AG04449 (cell line): ENCODE measurements around the gene CSNK2A1.

Experiments used
- CTCF ChIA-PET: fragments of 350-600 bp; formaldehyde crosslinking; extraction: SDS; loops from one replicate; lab custom pipeline; 2021; ENCODE audit warnings: antibody characterized with exemption; lab: Yijun Ruan, JAX
- POLR2A ChIA-PET: fragments of 400-600, 350-600 bp; formaldehyde crosslinking; extraction: SDS; loops from one replicate; lab custom pipeline; 2020; ENCODE audit warnings: antibody characterized with exemption, inconsistent platforms; lab: Yijun Ruan, JAX
- DNase-seq: peaks from one replicate; pipeline ENCODE4 v3.0.0-alpha.2; 2010; ENCODE audit warnings: low read depth, low spot score
- H3K4me3 ChIP-seq: 2 replicates; pipeline ENCODE4 v1.5.1; 2011; ENCODE audit warnings: low read depth, mild to moderate bottlenecking, control low read depth, low read length
- CTCF ChIP-seq: IDR thresholded peaks from one replicate; pipeline ENCODE4 v1.5.1; 2011; ENCODE audit warnings: mild to moderate bottlenecking, moderate library complexity, low read length, control low read depth, inconsistent platforms; ENCODE audit not compliant: insufficient read depth; ENCODE audit errors: missing control alignments

Gene CSNK2A1

GRCh38 chr20:440636-441035 lies 103.0 kb downstream of the CSNK2A1 start:
- DNase-seq: no peak
- CTCF ChIA-PET: no interaction called here
- H3K4me3 ChIP-seq: no peak overlapping the region
- no peak for TF ChIP-seq CTCF
- POLR2A ChIA-PET: interaction anchor here (0.6 kb wide), 1 partner anchor 16 kb away, joined by 3 read pairs; no protein-coding TSS in a partner anchor

- no peak for DNase-seq
- TF ChIP-seq CTCF: no peak
- CTCF ChIA-PET: no interaction called here
- POLR2A ChIA-PET: no interaction called here
- no peak overlapping the region for H3K4me3 ChIP-seq
Observed at GRCh38 chr20:440148-440547, 103.4 kb downstream of the CSNK2A1 start.

DNA sequence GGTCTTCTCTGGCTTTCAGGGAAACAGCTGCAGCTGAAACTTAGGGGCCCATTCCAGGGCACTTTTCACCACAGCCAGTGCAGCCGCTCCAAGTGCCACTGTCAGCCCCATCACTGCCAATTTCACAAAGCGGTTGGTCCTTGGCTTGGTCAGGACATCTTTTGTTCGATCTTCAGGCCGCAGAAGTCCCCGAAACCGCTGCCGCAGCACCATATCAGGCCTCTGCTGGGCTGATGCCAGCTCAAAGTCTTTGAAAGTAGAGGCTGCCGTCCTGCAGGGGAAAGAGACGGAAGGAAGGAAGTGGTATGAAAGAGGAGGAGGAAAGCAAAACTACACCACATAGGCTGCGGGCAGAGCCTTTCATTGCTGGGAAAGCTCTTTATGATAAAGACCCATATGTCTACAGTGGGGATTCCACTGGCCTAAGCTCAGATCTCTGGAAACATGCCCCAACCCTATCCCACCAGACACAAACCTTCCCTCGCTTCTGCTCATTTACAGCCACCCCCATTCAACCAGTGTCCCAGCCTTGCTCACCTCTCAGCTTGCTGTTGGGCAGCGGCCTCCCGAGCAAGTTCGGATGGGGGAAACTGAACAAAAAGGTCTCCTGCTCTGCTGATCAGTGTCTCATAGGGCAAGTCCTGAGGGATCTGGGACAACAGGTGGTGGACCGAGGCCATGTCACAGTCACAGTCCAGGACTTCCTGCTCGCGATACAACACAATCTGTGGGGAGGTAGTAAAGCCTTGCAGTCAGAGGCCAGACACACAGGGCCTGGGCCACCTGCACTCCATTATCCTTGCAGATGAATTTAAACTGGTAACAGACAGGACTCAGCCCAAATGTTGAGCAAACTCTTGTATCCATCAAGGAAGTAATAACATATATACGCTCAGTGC lies 104.8 kb downstream of the CSNK2A1 start:
- no peak for TF ChIP-seq CTCF
- POLR2A ChIA-PET: no interaction called here
- DNase-seq: no peak
- CTCF ChIA-PET: interaction anchor here (1.5 to 1.7 kb wide), 3 partner anchors 11 to 84 kb away, joined by 3 to 6 read pairs (median 4); no protein-coding TSS in a partner anchor
- no peak overlapping the region for H3K4me3 ChIP-seq

GRCh38 chr20:437787-438486 lies 105.7 kb downstream of the CSNK2A1 start:
- no peak overlapping the region for H3K4me3 ChIP-seq
- no peak for TF ChIP-seq CTCF
- CTCF ChIA-PET: interaction anchor here (1.5 to 1.7 kb wide), 3 partner anchors 11 to 83 kb away, joined by 3 to 6 read pairs (median 4); no protein-coding TSS in a partner anchor
- no peak for DNase-seq
- POLR2A ChIA-PET: no interaction called here

DNA sequence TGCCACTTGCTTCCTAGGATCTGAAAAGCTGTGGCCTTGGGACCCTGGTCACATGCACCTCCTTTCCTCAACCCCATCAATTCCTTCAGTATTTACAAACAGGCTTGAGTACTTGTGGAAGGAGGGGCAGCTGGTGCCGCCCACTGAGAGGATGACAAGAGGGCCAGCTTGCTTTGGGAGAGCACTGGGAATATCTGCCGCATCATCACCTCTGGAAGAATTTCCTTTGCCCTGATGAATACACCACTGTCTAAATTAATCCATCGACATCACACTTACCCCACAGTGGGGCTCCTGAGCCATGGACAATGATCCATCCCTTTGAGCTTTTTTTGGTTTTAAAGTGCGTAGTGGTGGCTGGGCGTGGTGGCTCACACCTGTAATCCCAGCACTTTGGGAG lies 107.1 kb downstream of the CSNK2A1 start:
- ChIA-PET CTCF (interaction anchor here (1.3 kb wide), 1 partner anchor 82 kb away, joined by 5 read pairs; no protein-coding TSS in a partner anchor), POLR2A (no interaction called here)
- DNase-seq: no peak
- H3K4me3 ChIP-seq: no peak overlapping the region
- no peak for TF ChIP-seq CTCF
